Stimulated activated CD4-positive, alpha-beta T cell treated with anti-CD3 and anti-CD28 coated beads, Interleukin-12 subunit alpha, Interleukin-12 subunit beta, amount 100 ng/mL, for 48 hours (primary cell): ENCODE data around the gene COL27A1.

Experiments
- DNase-seq, 3 donors: peaks; one replicate each; pipeline ENCODE4 v3.0.0-alpha.2; 2020; ENCODE audit warnings: low read depth in 2 of 3, low spot score in 1 of 3

The COL27A1 gene

GRCh38 chr9:114240216-114240615 is 84.9 kb downstream of the COL27A1 start:
- no peak for DNase-seq

DNA sequence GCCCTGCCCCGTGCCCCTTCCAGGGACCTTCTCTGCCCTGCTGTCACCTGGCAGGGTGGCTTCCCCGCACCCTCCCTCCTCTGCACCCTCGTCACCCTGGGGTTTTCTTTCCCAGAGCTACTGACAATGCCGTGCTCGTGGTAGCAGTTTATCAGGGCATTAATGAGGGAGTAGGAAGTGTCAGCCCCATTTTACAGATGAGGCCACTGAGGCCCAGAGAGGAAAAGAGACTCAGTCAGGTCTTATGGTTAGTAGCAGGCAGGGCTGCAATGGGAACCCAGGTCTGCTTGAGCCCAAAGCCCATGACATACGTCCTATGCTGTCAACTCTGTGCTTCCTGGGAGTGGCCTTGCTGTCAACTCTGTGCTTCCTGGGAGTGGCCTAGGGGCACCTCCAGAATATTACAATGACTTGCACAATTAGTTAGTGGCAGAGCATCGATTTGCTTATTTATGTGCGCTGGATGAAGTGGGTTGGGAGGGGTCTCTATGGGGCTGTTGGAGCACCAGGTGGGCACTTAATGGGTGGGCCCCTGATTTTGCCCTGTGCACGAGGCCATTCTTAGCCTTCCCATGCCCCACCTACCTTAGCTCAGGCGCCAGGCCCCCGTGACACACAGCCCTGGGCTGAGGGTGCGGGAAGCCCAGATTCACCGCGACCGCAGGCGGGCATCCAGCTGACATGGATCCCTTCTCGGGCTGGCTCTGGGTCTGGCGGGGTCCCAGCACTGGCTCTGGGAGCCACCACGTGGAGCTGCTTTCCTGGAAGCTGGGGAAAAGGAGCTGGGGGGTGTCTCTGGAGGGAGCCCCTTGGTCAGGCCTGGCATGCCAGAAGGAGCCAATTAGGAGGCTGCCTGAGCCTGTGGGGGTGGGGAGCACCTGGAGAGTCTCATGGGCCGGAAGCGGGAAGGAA is 85.6 kb downstream of the COL27A1 start:
- DNase-seq = no peak

- no peak for DNase-seq
Observed at GRCh38 chr9:114242837-114243236, 87.5 kb downstream of the COL27A1 start.

DNA sequence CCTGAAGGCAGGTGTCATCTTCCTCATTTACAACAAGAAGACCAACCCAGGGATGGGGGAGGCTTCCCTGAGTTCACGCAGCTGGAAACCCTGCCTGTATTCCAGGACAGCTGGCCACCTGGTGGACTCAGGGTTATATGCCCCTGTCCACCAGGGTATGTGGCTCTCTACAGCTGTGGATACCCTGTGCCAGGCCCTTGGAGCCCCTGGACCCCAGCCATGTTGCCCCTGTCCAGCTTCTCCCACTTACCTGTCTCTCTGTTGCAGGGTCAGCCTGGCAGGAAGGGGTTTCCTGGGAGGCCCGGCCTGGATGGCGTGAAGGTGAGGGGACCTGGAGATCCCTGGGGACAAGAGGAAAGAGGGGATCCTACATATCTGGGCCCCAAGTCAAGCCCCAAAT is 87.9 kb downstream of the COL27A1 start:
- no peak for DNase-seq

- DNase-seq = no peak
Observed at GRCh38 chr9:114244570-114244969, 89.2 kb downstream of the COL27A1 start.

DNA sequence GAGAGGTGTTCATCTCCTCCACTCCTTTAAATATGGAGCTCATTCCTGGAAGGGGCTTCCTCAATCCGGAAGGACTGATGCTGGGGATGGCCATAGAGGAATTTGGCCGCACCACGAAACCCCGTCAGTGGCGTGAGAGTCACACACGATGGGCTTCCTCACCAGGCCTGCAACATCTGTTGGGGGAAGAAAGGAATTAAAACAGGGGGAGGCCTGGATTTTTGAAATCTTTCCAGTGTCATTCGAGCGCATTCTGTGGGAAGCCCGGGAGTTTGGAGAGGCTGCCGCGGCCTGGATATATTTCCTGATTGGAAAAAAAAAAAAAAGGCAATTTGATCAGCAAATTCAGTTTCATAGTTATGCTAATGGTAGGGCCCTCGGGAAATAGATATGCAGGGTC is 91.2 kb downstream of the COL27A1 start:
- DNase-seq = no peak

DNA sequence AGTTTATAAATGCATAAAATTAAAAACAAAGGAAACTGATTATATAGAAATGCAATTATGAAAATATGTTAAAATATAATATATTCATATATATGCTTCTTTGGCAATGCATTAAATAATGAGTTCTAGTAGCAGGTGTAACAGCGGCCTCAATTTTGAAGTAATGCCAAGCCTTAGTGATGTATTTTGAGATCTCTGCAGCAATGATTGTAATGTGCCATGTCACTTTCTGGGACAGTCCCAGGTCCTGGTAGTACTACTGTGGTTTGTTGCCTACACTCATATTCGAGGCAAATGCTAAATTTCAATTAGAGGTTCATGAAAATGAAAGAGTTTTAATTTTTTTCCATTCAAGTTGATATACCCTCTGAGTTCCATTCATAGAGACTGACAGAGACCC is 91.7 kb downstream of the COL27A1 start:
- no peak for DNase-seq

DNA sequence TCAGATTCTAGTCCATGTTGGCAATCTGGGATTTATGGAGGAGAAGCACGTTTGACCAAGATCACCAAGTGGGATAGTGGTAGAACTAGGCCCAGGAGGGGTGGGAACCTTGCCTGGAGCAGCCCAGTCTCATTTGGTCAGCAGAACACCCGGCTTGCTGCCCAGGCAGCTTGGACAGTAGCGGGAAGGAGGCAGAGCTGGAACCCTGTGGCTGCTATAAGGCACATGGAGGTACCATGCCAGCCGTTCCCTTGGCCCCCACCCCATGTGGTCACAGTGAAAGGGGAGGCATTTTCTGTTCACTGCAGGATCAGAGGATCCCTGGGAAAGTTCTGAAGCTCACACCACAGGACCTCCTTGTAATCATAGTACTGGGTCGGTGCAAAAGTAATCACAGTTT is 92.2 kb downstream of the COL27A1 start:
- no peak for DNase-seq

GRCh38 chr9:114248299-114248707 is 93.0 kb downstream of the COL27A1 start:
- no peak for DNase-seq

- no peak for DNase-seq
Observed at GRCh38 chr9:114249424-114250234, 94.3 kb downstream of the COL27A1 start.

GRCh38 chr9:114250235-114250568 is 94.9 kb downstream of the COL27A1 start:
- no peak for DNase-seq

- DNase-seq = no peak
Observed at GRCh38 chr9:114250648-114251047, 95.3 kb downstream of the COL27A1 start.

- DNase-seq = no peak
Observed at GRCh38 chr9:114252394-114252793, 97.1 kb downstream of the COL27A1 start.

GRCh38 chr9:114256827-114257328 is 101.5 kb downstream of the COL27A1 start:
- DNase-seq = no peak

GRCh38 chr9:114258218-114258617 is 102.9 kb downstream of the COL27A1 start:
- DNase-seq = no peak

DNA sequence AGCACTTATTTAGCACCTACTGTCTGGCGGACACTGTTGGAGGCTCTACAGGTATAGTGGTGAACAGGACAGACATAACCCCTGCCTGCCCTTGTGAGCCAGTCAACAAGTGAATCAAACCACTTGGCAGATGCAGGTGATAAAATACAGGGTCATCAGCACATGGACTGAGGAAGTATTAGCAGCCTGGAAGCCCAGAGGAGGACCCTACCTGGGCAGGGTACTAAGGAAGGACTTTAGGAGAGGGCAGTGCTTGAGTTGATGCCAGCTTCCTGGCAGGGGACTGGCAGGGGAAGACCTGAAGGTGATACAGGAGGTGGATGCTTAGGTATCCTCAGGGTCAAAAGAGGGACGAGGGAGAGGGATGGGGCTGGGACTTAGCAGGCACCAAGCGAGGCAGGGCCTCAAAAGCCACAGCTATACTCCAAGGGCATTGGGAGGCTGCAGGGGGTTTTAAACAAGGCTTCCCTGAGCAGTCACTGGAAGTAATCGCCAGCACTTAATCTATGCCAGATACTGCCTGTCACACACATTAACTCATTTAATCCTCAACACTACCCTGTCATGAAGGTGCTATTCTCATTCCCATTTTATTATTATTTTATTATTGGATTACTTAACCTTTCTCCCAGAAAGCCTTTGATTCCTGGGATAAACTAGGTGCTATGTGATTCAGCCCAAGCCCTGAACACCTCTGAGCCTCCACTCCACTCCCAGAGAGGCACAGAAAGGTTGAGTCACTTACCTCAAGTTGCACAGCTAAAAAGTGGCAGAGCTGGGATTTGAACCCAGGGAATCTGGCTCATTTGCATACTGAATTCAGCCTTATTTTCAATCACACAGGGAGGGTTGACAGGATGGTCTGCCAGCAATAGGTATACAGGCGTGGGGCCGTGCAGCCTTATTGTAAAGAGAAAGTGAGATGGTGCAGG is 103.8 kb downstream of the COL27A1 start:
- DNase-seq = no peak

GRCh38 chr9:114259798-114260523 is 104.6 kb downstream of the COL27A1 start:
- DNase-seq = no peak

- DNase-seq = no peak
Observed at GRCh38 chr9:114261026-114261425, 105.7 kb downstream of the COL27A1 start.

- no peak for DNase-seq
Observed at GRCh38 chr9:114261987-114262386, 106.7 kb downstream of the COL27A1 start.

DNA sequence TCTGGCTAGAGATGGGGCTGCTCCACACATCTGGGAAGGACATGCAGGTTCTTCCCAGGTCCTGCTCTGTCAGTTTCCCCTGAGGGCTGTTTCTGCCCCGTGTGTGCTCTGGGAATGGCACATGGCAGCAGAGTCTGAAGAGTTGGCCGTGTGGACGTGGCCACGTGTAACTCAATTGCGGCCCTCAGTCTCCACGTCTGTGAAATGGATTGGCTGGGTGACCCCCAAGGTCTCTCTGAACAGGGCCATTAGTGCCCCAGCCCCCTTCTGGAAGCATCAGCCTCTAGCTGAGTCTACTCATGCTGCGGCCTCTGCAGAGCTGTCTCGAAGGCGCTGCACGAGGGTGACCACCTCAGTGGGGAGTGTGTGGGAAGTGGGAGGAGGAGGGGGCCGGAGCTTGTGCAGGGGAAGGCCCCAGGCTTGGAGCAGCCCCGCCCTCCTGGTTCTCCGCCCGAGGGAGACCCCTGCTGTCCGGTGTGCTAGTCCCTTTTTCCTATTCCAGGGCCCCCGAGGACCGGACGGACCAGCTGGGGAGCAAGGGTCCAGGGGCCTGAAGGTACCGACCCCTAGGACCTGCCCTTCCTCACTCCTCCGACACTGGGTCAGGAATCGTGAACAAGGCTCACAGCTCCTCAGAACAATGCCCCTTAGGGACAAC is 108.6 kb downstream of the COL27A1 start:
- DNase-seq = no peak
